AG10803 (cell line): ENCODE results near the gene RAB40C.

Experiments
- DNase-seq: peaks from one replicate; pipeline ENCODE4 v3.0.0; 2010; ENCODE audit warnings: low read depth
- H3K4me3 ChIP-seq: 2 replicates; pipeline ENCODE4 v1.5.1; 2011; ENCODE audit warnings: mild to moderate bottlenecking, low read length, control low read depth
- CTCF ChIP-seq: conservative IDR thresholded peaks from 2 replicates; pipeline ENCODE4 v1.5.1; 2011; ENCODE audit warnings: mild to moderate bottlenecking, low read length, control low read depth, inconsistent platforms

Gene RAB40C

GRCh38 chr16:565419-566330, 24.2 kb upstream of the RAB40C start:
- no peak overlapping the region for H3K4me3 ChIP-seq
- no peak for DNase-seq

GRCh38 chr16:566475-567372, 23.1 kb upstream of the RAB40C start, which contains the start of gene NHLRC4:
Gene NHLRC4, plus strand, starts transcription at chr16:567005. Its CDS starts 1,043 bp downstream, at chr16:568048.
- no peak within 1 kb of the TSS for H3K4me3 ChIP-seq
- no peak for TF ChIP-seq CTCF
- DNase-seq, result peak; percentile 29

More at GRCh38 chr16:565419-566330, 24.2 kb upstream of the RAB40C start:
- TF ChIP-seq CTCF, result no peak

GRCh38 chr16:567373-568256, 22.3 kb upstream of the RAB40C start:
- no peak overlapping the region for H3K4me3 ChIP-seq
- no peak for DNase-seq
- no peak for TF ChIP-seq CTCF

- no peak for DNase-seq
- no peak overlapping the region for H3K4me3 ChIP-seq
- no peak for TF ChIP-seq CTCF
Observed at GRCh38 chr16:568401-569258, 21.2 kb upstream of the RAB40C start.

- H3K4me3 ChIP-seq, result peak within 1 kb of the TSS; percentile 81
- no peak for TF ChIP-seq CTCF
- DNase-seq, result peak; percentile 63
Observed at GRCh38 chr16:569445-570254, 20.2 kb upstream of the RAB40C start, which contains the start of gene PIGQ. Gene PIGQ, plus strand, starts transcription at chr16:569968. Its CDS starts 4,107 bp downstream, at chr16:574075.
